ENCODE data around the gene DPY30.

GRCh38 chr2:32043561-32043960, 4.0 kb upstream of the DPY30 start:
- TF ChIP-seq, protein P1, sequence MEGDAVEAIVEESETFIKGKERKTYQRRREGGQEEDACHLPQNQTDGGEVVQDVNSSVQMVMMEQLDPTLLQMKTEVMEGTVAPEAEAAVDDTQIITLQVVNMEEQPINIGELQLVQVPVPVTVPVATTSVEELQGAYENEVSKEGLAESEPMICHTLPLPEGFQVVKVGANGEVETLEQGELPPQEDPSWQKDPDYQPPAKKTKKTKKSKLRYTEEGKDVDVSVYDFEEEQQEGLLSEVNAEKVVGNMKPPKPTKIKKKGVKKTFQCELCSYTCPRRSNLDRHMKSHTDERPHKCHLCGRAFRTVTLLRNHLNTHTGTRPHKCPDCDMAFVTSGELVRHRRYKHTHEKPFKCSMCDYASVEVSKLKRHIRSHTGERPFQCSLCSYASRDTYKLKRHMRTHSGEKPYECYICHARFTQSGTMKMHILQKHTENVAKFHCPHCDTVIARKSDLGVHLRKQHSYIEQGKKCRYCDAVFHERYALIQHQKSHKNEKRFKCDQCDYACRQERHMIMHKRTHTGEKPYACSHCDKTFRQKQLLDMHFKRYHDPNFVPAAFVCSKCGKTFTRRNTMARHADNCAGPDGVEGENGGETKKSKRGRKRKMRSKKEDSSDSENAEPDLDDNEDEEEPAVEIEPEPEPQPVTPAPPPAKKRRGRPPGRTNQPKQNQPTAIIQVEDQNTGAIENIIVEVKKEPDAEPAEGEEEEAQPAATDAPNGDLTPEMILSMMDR (IDR thresholded peaks at IDR 0.05), result no peak
- no peak for TF ChIP-seq POLR2A (IDR thresholded peaks at IDR 0.05)

Measured in testis (tissue), 2 donors.